Transverse colon (tissue), 1 donor: ENCODE measurements around the gene CLASP2.

Source experiments
- EP300 ChIP-seq: sonication (generic); formaldehyde crosslinking; IDR thresholded peaks from one replicate; pipeline ENCODE4 v1.6.1; 2017; ENCODE audit warnings: antibody characterized with exemption, low read depth
- POLR2A ChIP-seq: fragments of 450-650 bp; IDR thresholded peaks from one replicate; pipeline ENCODE4 v1.6.1; 2016; ENCODE audit warnings: antibody characterized with exemption, mild to moderate bottlenecking, moderate library complexity

DNA sequence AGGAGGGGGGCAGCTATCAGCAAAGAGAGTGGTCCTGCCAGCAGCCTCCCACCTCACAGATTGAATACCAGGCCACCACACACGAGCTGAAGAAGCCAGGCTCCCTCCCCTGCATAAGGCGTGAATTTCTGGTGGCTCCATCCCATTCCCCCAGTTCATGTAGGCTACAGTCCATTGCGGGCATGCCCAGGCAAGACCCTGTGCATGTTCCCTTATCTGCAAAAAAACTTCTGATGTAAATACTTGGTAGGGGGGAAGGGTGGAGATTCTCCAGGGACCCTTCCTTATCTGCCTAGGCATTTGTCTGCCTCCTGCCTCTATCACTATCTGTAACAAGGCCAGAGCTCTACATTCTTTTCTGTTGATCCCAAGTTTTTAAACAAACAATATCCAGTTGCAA is 250.3 kb downstream of the CLASP2 start:
- TF ChIP-seq EP300 (no peak), POLR2A (no peak)
